GM12878 (cell line): ENCODE results near the gene RAB34. TPM values are rescaled to one million over a fixed set of nuclear protein-coding genes. Genes with fewer than 3 reads are reported as not detected.

Experiments
- ASH2L ChIP-seq: fragments of 300-600, 200-600 bp; sonication (generic); IDR thresholded peaks from 2 replicates; pipeline ENCODE4 v1.6.1; 2017; ENCODE audit warnings: low read depth, mild to moderate bottlenecking, borderline replicate concordance
- BHLHE40 ChIP-seq, 2 experiments: fragments of 450-650 bp in 1 of 2; IDR thresholded peaks; 2 replicates each; pipeline ENCODE4 v1.6.1; 2011 to 2017; ENCODE audit warnings: low read depth in 2 of 2, borderline replicate concordance in 1 of 2, improper control_type of control experiment in 1 of 2, low read length in 1 of 2, mild to moderate bottlenecking in 1 of 2
- CHD1 ChIP-seq: IDR thresholded peaks from 2 replicates; pipeline ENCODE4 v1.6.1; 2012; ENCODE audit warnings: low read depth, low read length, improper control_type of control experiment
- CREM ChIP-seq: IDR thresholded peaks from 2 replicates; pipeline ENCODE4 v1.6.1; 2014; ENCODE audit warnings: antibody characterized with exemption, low read depth
- FOXM1 ChIP-seq: IDR thresholded peaks from 2 replicates; pipeline ENCODE4 v1.6.1; 2012; ENCODE audit warnings: low read depth, mild to moderate bottlenecking, inconsistent platforms, low read length, moderate library complexity
- GATAD2B ChIP-seq: fragments of 450-650 bp; conservative IDR thresholded peaks from 2 replicates; pipeline ENCODE4 v1.6.1; 2017; ENCODE audit warnings: low read depth, mild to moderate bottlenecking, moderate library complexity
- IKZF1 ChIP-seq: fragments of 450-650 bp; conservative IDR thresholded peaks from 2 replicates; pipeline ENCODE4 v1.6.1; 2017; ENCODE audit warnings: antibody characterized with exemption, mild to moderate bottlenecking
- LARP7 ChIP-seq: fragments of 450-650 bp; IDR thresholded peaks from 2 replicates; pipeline ENCODE4 v1.6.1; 2017; ENCODE audit warnings: mild to moderate bottlenecking
- MTA3 ChIP-seq: IDR thresholded peaks from 2 replicates; pipeline ENCODE4 v1.6.1; 2012; ENCODE audit warnings: low read length, inconsistent platforms, borderline replicate concordance
- MXI1 ChIP-seq: fragments of 150-350 bp; IDR thresholded peaks from 2 replicates; pipeline ENCODE4 v1.6.1; 2011; ENCODE audit warnings: low read depth, mild to moderate bottlenecking, inconsistent platforms, low read length, improper control_type of control experiment
- NR2C1 ChIP-seq: fragments of 450-650 bp; IDR thresholded peaks from 2 replicates; pipeline ENCODE4 v1.6.1; 2017; ENCODE audit warnings: antibody characterized with exemption, mild to moderate bottlenecking, moderate library complexity
- PML ChIP-seq: IDR thresholded peaks from 2 replicates; pipeline ENCODE4 v1.6.1; 2012; ENCODE audit warnings: low read length, inconsistent platforms
- POLR2AphosphoS2 ChIP-seq: IDR thresholded peaks from 2 replicates; pipeline ENCODE4 v1.6.1; 2011; ENCODE audit warnings: low read depth, mild to moderate bottlenecking, low read length, improper control_type of control experiment, moderate library complexity
- RELA ChIP-seq: fragments of 450-650 bp; IDR thresholded peaks from 2 replicates; pipeline ENCODE4 v1.8.0; 2014; ENCODE audit warnings: borderline replicate concordance; ENCODE audit not compliant: partially characterized antibody
- SIN3A ChIP-seq: IDR thresholded peaks from 2 replicates; pipeline ENCODE4 v1.6.1; 2012; ENCODE audit warnings: low read depth, low read length, improper control_type of control experiment
- SMAD5 ChIP-seq: IDR thresholded peaks from 2 replicates; pipeline ENCODE4 v1.6.1; 2016; ENCODE audit warnings: antibody characterized with exemption, low read depth
- SMARCA5 ChIP-seq: fragments of 450-650 bp; IDR thresholded peaks from 2 replicates; pipeline ENCODE4 v1.6.1; 2017; ENCODE audit warnings: mild to moderate bottlenecking
- SMC3 ChIP-seq: IDR thresholded peaks from 2 replicates; pipeline ENCODE4 v1.6.1; 2011; ENCODE audit warnings: low read length, improper control_type of control experiment, borderline replicate concordance
- STAT1 ChIP-seq: fragments of 450-650 bp; conservative IDR thresholded peaks from 2 replicates; pipeline ENCODE4 v1.6.1; 2014; ENCODE audit warnings: antibody characterized with exemption, mild to moderate bottlenecking
- TBL1XR1 ChIP-seq: IDR thresholded peaks from 2 replicates; pipeline ENCODE4 v1.6.1; 2012; ENCODE audit warnings: low read depth, low read length, improper control_type of control experiment
- TCF3 ChIP-seq: IDR thresholded peaks from 2 replicates; pipeline ENCODE4 v1.6.1; 2012; ENCODE audit warnings: low read depth, mild to moderate bottlenecking, low read length, borderline replicate concordance; ENCODE audit not compliant: insufficient read depth
- polyA plus RNA-seq, 11 experiments: library from polyadenylated mRNA; depleted of rRNA in 4 of 11; unstranded in 6 of 11; stranded (reverse) in 5 of 11; fragments of >200 nt; fragmentation: Nextera tagmentation in 4 of 11; fragmentation: Illumina TruSeq in 1 of 11; extraction: Ambion mirVana in 4 of 11; extraction: Trizol in 1 of 11; gene quantifications; 1 replicate in 1 of 11; 2 replicates in 10 of 11; pipeline versions ENCODE4 v1.2.1 to v1.2.3, GENCODE V29; 2011 to 2016; ENCODE audit warnings: inconsistent platforms in 2 of 11, missing spikeins in 2 of 11, low read depth in 1 of 11
- total RNA-seq, 4 experiments: library from RNA; depleted of rRNA in 3 of 4; stranded (reverse); fragments of >200 nt in 3 of 4; fragmentation: Illumina TruSeq in 1 of 4; extraction: Trizol in 1 of 4; gene quantifications; 2 replicates each; pipeline versions ENCODE4 v1.2.1 to v1.2.3, GENCODE V29; 2013 to 2021
- TF ChIP-seq, protein P1 (sequence below): fragments of 450-650 bp; IDR thresholded peaks from 2 replicates; pipeline ENCODE4 v1.6.1; 2017; ENCODE audit warnings: borderline replicate concordance
- TF ChIP-seq, protein P2 (sequence below): fragments of 450-650 bp; conservative IDR thresholded peaks from 2 replicates; pipeline ENCODE4 v1.6.1; 2017; ENCODE audit warnings: mild to moderate bottlenecking, moderate library complexity
- TF ChIP-seq, protein P3 (sequence below): fragments of 450-650 bp; IDR thresholded peaks from 2 replicates; pipeline ENCODE4 v1.6.1; 2017; ENCODE audit warnings: antibody characterized with exemption, mild to moderate bottlenecking, moderate library complexity

RAB34 gene
- total and polyA plus RNA-seq, 10 of the 15 experiments (the other 5 are each of a cell fraction or from before 2014, with no cell fraction given): 0.37 to 46.4 (median 32.8) TPM

DNA sequence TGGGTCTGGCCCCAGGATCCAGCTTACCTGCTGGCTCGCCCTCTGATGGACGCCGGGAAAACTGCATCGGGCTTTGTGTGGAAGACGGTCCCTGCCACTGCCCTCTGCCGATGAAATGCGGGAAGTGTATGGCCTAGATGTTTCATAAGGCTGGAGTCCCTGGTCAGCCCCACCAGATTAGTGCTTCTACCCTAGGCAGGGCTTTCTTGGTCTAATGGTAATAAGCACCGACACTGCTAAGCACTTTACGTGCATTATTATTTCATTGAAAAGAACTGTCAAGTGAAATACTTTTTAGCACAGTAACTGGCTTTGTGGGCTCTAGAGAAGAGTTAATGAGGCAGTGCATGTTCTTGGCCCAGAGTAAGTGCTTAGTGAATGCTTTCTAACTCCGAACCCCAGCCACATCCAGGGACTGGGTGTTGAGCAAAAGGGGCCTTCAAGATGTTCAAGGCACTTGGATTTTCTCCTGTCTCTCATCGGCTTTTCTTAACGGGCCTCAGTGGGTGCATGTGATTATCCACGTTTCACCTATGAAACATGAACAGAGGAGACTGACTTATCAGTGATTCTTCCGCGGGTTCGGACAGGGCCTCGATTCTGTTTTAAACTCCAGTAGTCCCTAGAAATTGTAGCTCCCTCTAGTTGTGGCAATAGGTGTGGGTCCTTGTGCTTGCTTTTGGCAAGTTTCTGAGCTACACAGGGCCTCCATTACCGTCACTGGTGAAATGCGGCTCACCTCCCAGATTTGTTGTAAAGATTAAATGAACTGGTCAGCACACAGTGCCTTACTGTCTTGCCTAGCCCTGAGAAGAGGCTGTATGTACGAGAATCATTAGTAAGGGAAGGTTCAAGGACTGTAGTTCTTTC lies 32.7 kb upstream of the RAB34 start (continued):
- TF ChIP-seq FOXM1 (peak; percentile 53; the same call in 1 of the 2 replicates), RELA (peak; percentile 43), STAT1 (no peak), SIN3A (0 out of 2 replicates have a peak, but pooled peaks have one; percentile 54), IKZF1 (peak; percentile 41; the same call in 1 of the 2 replicates), ASH2L (no peak), CHD1 (no peak), GATAD2B (no peak), SMC3 (peak; percentile 99), TCF3 (no peak), TBL1XR1 (no peak), SMAD5 (0 out of 2 replicates have a peak, but pooled peaks have one; percentile 42), POLR2AphosphoS2 (peak; percentile 59; the same call in 1 of the 2 replicates), CREM (no peak), NR2C1 (no peak), MXI1 (no peak; the same call in 1 of the 2 replicates), PML (peak; percentile 22; the same call in 1 of the 2 replicates), MTA3 (0 out of 2 replicates have a peak, but pooled peaks have one; percentile 27), LARP7 (no peak), BHLHE40 (IDR thresholded peaks at IDR 0.05; ENCODE audit: borderline replicate concordance in 1 of 2, low read depth in 2 of 2, low read length in 1 of 2) (peak; percentile 39 to 49; a peak in 2 of 4 replicates), SMARCA5 (peak; percentile 97; the same call in 1 of the 2 replicates)
- TF ChIP-seq, protein P1, sequence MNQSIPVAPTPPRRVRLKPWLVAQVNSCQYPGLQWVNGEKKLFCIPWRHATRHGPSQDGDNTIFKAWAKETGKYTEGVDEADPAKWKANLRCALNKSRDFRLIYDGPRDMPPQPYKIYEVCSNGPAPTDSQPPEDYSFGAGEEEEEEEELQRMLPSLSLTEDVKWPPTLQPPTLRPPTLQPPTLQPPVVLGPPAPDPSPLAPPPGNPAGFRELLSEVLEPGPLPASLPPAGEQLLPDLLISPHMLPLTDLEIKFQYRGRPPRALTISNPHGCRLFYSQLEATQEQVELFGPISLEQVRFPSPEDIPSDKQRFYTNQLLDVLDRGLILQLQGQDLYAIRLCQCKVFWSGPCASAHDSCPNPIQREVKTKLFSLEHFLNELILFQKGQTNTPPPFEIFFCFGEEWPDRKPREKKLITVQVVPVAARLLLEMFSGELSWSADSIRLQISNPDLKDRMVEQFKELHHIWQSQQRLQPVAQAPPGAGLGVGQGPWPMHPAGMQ: no peak
- TF ChIP-seq, protein P2, sequence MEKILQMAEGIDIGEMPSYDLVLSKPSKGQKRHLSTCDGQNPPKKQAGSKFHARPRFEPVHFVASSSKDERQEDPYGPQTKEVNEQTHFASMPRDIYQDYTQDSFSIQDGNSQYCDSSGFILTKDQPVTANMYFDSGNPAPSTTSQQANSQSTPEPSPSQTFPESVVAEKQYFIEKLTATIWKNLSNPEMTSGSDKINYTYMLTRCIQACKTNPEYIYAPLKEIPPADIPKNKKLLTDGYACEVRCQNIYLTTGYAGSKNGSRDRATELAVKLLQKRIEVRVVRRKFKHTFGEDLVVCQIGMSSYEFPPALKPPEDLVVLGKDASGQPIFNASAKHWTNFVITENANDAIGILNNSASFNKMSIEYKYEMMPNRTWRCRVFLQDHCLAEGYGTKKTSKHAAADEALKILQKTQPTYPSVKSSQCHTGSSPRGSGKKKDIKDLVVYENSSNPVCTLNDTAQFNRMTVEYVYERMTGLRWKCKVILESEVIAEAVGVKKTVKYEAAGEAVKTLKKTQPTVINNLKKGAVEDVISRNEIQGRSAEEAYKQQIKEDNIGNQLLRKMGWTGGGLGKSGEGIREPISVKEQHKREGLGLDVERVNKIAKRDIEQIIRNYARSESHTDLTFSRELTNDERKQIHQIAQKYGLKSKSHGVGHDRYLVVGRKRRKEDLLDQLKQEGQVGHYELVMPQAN: 0 out of 2 replicates have a peak, but pooled peaks have one; percentile 22
- TF ChIP-seq, protein P3, sequence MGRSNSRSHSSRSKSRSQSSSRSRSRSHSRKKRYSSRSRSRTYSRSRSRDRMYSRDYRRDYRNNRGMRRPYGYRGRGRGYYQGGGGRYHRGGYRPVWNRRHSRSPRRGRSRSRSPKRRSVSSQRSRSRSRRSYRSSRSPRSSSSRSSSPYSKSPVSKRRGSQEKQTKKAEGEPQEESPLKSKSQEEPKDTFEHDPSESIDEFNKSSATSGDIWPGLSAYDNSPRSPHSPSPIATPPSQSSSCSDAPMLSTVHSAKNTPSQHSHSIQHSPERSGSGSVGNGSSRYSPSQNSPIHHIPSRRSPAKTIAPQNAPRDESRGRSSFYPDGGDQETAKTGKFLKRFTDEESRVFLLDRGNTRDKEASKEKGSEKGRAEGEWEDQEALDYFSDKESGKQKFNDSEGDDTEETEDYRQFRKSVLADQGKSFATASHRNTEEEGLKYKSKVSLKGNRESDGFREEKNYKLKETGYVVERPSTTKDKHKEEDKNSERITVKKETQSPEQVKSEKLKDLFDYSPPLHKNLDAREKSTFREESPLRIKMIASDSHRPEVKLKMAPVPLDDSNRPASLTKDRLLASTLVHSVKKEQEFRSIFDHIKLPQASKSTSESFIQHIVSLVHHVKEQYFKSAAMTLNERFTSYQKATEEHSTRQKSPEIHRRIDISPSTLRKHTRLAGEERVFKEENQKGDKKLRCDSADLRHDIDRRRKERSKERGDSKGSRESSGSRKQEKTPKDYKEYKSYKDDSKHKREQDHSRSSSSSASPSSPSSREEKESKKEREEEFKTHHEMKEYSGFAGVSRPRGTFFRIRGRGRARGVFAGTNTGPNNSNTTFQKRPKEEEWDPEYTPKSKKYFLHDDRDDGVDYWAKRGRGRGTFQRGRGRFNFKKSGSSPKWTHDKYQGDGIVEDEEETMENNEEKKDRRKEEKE: no peak
